ENCODE measurements around the gene AUTS2. TPM values are rescaled to one million over a fixed set of nuclear protein-coding genes. Genes with fewer than 3 reads are reported as not detected.
"Not testable (repeated sequence)": the region's sequence is repeated elsewhere in the genome, so short reads cannot be mapped to it uniquely, and the experiment has no call there.

Gene AUTS2
- total and polyA plus RNA-seq, 4 donors = 4.9 to 24.4 (median 7.0) TPM

DNA sequence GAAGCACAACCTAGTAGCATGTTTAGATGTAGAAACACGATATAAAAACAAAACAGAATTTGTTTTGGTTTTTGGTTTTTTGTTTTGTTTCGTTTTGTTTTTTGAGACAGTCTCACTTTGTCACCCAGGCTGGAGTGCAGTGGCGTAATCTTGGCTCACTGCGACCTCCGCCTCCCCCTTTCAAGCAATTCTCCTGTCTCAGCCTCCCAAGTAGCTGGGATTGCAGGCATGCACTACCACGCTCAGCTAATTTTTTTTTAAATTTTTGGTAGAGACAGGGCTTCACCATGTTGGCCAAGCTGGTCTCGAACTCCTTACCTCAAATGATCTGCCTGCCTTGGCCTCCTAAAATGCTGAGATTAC is 1050.2 kb downstream of the AUTS2 start:
- not testable (repeated sequence) for H3K4me3 ChIP-seq (ENCODE audit: low read depth in 1 of 3, low read length in 3 of 3); DNase-seq (ENCODE audit: low spot score); H3K27me3 ChIP-seq (ENCODE audit: control insufficient read depth in 4 of 4, insufficient read depth in 4 of 4, low read length in 3 of 4); H3K4me1 ChIP-seq (ENCODE audit: control insufficient read depth in 4 of 4, insufficient read depth in 4 of 4, low read length in 3 of 4); H3K36me3 ChIP-seq (ENCODE audit: control insufficient read depth in 4 of 4, insufficient read depth in 3 of 4, low read depth in 1 of 4, low read length in 3 of 4); H3K9ac ChIP-seq (ENCODE audit: low read depth in 1 of 2, low read length in 2 of 2); H3K9me3 ChIP-seq (ENCODE audit: control insufficient read depth in 4 of 4, low read length in 3 of 4); H3K27ac ChIP-seq (ENCODE audit: low read depth in 1 of 2, low read length in 2 of 2)
- WGBS = 95% methylated on average over 7 of the region's 7 CpGs

DNA sequence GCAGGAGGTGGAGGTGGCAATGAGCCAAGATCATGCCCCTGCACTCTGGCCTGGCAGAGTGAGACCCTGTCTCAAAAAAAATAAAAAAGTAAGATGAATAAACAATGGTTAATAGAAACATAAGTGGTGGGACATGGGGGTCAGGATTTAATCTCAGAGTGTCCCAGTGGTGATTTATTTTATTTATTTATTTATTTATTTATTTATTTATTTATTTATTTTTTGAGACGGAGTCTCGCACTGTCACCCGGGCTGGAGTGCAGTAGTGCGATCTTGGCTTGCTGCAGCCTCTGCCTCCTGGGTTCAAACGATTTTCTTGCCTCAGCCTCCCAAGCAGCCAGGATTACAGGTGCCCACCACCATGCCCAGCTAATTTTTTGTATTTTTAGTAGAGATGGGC is 1051.0 kb downstream of the AUTS2 start:
- H3K9me3 ChIP-seq (ENCODE audit: control insufficient read depth in 4 of 4, low read length in 3 of 4) = no peaks in the 10 kb centered on the region
- peaks cover 0 to 3% (median 0%) of the 10 kb centered on the region in 4 donors for H3K4me1 ChIP-seq (ENCODE audit: control insufficient read depth in 4 of 4, insufficient read depth in 4 of 4, low read length in 3 of 4)
- no peak overlapping the region for H3K4me3 ChIP-seq (ENCODE audit: low read depth in 1 of 3, low read length in 3 of 3)
- H3K9ac ChIP-seq (ENCODE audit: low read depth in 1 of 2, low read length in 2 of 2) = no peak overlapping the region
- H3K27ac ChIP-seq (ENCODE audit: low read depth in 1 of 2, low read length in 2 of 2) = no peak overlapping the region
- WGBS = 98% methylated on average over 5 of the region's 5 CpGs
- H3K27me3 ChIP-seq (ENCODE audit: control insufficient read depth in 4 of 4, insufficient read depth in 4 of 4, low read length in 3 of 4) = no peaks in the 10 kb centered on the region
- peaks cover 0 to 4% (median 0%) of the 10 kb centered on the region in 4 donors for H3K36me3 ChIP-seq (ENCODE audit: control insufficient read depth in 4 of 4, insufficient read depth in 3 of 4, low read depth in 1 of 4, low read length in 3 of 4)
- TF ChIP-seq SP1 (IDR thresholded peaks at IDR 0.05) = no peak
- no peak for TF ChIP-seq HNF4G (IDR thresholded peaks at IDR 0.05)
- TF ChIP-seq, protein P1, sequence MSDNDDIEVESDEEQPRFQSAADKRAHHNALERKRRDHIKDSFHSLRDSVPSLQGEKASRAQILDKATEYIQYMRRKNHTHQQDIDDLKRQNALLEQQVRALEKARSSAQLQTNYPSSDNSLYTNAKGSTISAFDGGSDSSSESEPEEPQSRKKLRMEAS (IDR thresholded peaks at IDR 0.05) = no peak
- no peak for TF ChIP-seq RAD21 (IDR thresholded peaks at IDR 0.05)
- TF ChIP-seq JUND (IDR thresholded peaks at IDR 0.05) = no peak
- no peak for TF ChIP-seq YY1 (IDR thresholded peaks at IDR 0.05)
- TF ChIP-seq NR2F2 (IDR thresholded peaks at IDR 0.05) = no peak
- TF ChIP-seq EGR1 (IDR thresholded peaks at IDR 0.05; ENCODE audit: low read depth in 2 of 2) = no peak
- TF ChIP-seq RXRA (IDR thresholded peaks at IDR 0.05) = no peak
- no peak for DNase-seq (ENCODE audit: low spot score)

DNA sequence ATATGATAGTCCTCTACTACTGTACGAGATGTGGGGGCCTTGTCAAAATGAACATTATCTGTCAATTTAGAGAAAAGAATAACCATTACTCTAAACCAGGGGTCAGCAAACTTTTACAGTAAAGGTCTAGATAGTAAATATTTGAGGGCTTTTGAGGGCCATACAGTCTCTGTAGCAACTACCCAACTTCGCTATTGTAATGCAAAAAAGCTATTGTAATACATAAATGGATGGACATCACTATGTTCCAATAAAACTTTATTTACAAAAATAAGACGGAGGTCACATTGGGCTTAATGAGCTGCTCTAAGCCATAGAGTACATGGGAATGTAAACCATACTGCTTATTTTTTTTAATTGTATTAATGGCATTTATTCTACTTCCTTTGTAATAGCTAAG is 1055.9 kb downstream of the AUTS2 start:
- no peaks in the 10 kb centered on the region for H3K27me3 ChIP-seq (ENCODE audit: control insufficient read depth in 4 of 4, insufficient read depth in 4 of 4, low read length in 3 of 4)
- DNase-seq (ENCODE audit: low spot score) = no peak
- H3K27ac ChIP-seq (ENCODE audit: low read depth in 1 of 2, low read length in 2 of 2) = no peak overlapping the region
- H3K9ac ChIP-seq (ENCODE audit: low read depth in 1 of 2, low read length in 2 of 2) = no peak overlapping the region
- no peak overlapping the region for H3K4me3 ChIP-seq (ENCODE audit: low read depth in 1 of 3, low read length in 3 of 3)
- TF ChIP-seq, protein P2, sequence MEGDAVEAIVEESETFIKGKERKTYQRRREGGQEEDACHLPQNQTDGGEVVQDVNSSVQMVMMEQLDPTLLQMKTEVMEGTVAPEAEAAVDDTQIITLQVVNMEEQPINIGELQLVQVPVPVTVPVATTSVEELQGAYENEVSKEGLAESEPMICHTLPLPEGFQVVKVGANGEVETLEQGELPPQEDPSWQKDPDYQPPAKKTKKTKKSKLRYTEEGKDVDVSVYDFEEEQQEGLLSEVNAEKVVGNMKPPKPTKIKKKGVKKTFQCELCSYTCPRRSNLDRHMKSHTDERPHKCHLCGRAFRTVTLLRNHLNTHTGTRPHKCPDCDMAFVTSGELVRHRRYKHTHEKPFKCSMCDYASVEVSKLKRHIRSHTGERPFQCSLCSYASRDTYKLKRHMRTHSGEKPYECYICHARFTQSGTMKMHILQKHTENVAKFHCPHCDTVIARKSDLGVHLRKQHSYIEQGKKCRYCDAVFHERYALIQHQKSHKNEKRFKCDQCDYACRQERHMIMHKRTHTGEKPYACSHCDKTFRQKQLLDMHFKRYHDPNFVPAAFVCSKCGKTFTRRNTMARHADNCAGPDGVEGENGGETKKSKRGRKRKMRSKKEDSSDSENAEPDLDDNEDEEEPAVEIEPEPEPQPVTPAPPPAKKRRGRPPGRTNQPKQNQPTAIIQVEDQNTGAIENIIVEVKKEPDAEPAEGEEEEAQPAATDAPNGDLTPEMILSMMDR (IDR thresholded peaks at IDR 0.05; ENCODE audit: low read depth, low read length, missing input control) = no peak
- no peak for TF ChIP-seq HNF4G (IDR thresholded peaks at IDR 0.05)
- TF ChIP-seq, protein P1 (IDR thresholded peaks at IDR 0.05) = no peak
- TF ChIP-seq, protein P3, sequence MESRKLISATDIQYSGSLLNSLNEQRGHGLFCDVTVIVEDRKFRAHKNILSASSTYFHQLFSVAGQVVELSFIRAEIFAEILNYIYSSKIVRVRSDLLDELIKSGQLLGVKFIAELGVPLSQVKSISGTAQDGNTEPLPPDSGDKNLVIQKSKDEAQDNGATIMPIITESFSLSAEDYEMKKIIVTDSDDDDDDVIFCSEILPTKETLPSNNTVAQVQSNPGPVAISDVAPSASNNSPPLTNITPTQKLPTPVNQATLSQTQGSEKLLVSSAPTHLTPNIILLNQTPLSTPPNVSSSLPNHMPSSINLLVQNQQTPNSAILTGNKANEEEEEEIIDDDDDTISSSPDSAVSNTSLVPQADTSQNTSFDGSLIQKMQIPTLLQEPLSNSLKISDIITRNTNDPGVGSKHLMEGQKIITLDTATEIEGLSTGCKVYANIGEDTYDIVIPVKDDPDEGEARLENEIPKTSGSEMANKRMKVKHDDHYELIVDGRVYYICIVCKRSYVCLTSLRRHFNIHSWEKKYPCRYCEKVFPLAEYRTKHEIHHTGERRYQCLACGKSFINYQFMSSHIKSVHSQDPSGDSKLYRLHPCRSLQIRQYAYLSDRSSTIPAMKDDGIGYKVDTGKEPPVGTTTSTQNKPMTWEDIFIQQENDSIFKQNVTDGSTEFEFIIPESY (IDR thresholded peaks at IDR 0.05) = no peak
- no peaks in the 10 kb centered on the region for H3K36me3 ChIP-seq (ENCODE audit: control insufficient read depth in 4 of 4, insufficient read depth in 3 of 4, low read depth in 1 of 4, low read length in 3 of 4)
- H3K4me1 ChIP-seq (ENCODE audit: control insufficient read depth in 4 of 4, insufficient read depth in 4 of 4, low read length in 3 of 4) = peaks cover 0 to 3% (median 0%) of the 10 kb centered on the region in 4 donors
- H3K9me3 ChIP-seq (ENCODE audit: control insufficient read depth in 4 of 4, low read length in 3 of 4) = no peaks in the 10 kb centered on the region
- WGBS = 97% methylated on average over 3 of the region's 3 CpGs
